Measurements from ENCODE around the gene CDH23. TPM values are rescaled to one million over a fixed set of nuclear protein-coding genes. Genes with fewer than 3 reads are reported as not detected.

CDH23 gene
- total and polyA plus RNA-seq, 2 of the 8 experiments (the other 6 are each of a cell fraction or from before 2014, with no cell fraction given): 1.9 to 4.9 TPM

GRCh38 chr10:71648254-71648932 is 251.7 kb downstream of the CDH23 start (continued):
- TF ChIP-seq TAF7 (optimal IDR thresholded peaks at IDR 0.05; ENCODE audit: borderline replicate concordance, low read depth, low read length) (no peak), SP1 (IDR thresholded peaks at IDR 0.05; ENCODE audit: low read depth, low read length) (no peak), KDM1A (IDR thresholded peaks at IDR 0.05; ENCODE audit: borderline replicate concordance, low read length) (no peak), KDM4A (IDR thresholded peaks at IDR 0.05; ENCODE audit: low read depth, low read length, severe bottlenecking) (no peak)
